ENCODE results near the gene FERMT1. TPM values are rescaled to one million over a fixed set of nuclear protein-coding genes. Genes with fewer than 3 reads are reported as not detected.

The FERMT1 gene
- total RNA-seq, 2 donors from 2014 or later, result 1.1 to 1.5 TPM

Other genes starting within 250 kb of the FERMT1 start
- gene CHGB, start 211.5 kb downstream of the FERMT1 start, total RNA-seq, result 100 to 1,000 TPM in 1 of 2 donors, 10 to 100 TPM in 1; 50.1 to 229 TPM
- 10 to 100 TPM in 1 of 2 donors, 1 to 10 TPM in 1; 7.3 to 13.8 TPM for gene TRMT6, start 172.5 kb downstream of the FERMT1 start, total RNA-seq
- 1 to 10 TPM; 6.8 to 7.2 TPM for gene MCM8, start 172.4 kb downstream of the FERMT1 start, total RNA-seq
- 10 to 100 TPM; 73.9 to 83.5 TPM for gene CRLS1, start 116.9 kb downstream of the FERMT1 start, total RNA-seq
- gene LRRN4, start 69.0 kb downstream of the FERMT1 start, total RNA-seq, result 1 to 10 TPM; 3.6 to 3.7 TPM

Data from left cardiac atrium (tissue), 2 donors.